Ovary (tissue), 3 donors: ENCODE measurements around the gene KDM1A.

Experiments
- CTCF ChIP-seq, 3 donors: fragments of 450-650 bp in 2 of 3; fragments of 200-600 bp in 1 of 3; IDR thresholded peaks; one replicate each; pipeline versions ENCODE4 v1.5.1 to v1.8.0; 2016 to 2022; ENCODE audit warnings: antibody characterized with exemption in 3 of 3, mild to moderate bottlenecking in 1 of 3
- POLR2A ChIP-seq: fragments of 450-650 bp; IDR thresholded peaks from one replicate; pipeline ENCODE4 v1.6.1; 2017; ENCODE audit warnings: antibody characterized with exemption, mild to moderate bottlenecking, moderate library complexity
- donor health status: DM: no; HTN: no; CAD: no.

DNA sequence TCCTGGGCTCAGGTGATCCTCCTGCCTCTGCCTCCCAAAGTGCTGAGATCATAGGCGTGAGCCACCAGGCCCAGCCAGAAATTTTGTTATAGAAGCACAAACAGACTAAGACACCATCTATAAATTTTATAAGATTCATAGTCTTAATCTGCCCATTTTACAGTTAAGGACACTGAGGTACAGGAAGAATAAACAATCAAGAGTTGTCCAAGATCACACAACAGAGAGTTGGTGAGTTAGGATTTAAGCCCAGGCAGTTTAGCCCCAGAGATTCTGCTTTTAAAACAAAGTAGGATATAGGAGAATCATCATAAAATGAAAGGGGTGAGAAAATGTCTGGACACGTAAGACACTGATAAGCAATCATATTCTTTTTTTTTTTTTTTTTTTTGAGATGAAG, 10.4 kb upstream of the KDM1A start:
- TF ChIP-seq CTCF (IDR thresholded peaks at IDR 0.05) = no peak
- no peak for TF ChIP-seq POLR2A
